Measurements from ENCODE around the gene THADA.

GRCh38 chr2:43634604-43635306 lies 38.9 kb upstream of the THADA start:
- no peak for TF ChIP-seq CTCF (IDR thresholded peaks at IDR 0.05)
- no peak for TF ChIP-seq POLR2A (IDR thresholded peaks at IDR 0.05)
